H1 (cell line): ENCODE results near the gene DRP2.

ENCODE experiments used
- CTCF ChIP-seq, 3 experiments: IDR thresholded peaks; 1 replicate in 2 of 3; 2 replicates in 1 of 3; pipeline versions ENCODE4 v1.5.1 to v1.6.1; 2011; ENCODE audit warnings: low read length in 3 of 3, mild to moderate bottlenecking in 3 of 3, inconsistent platforms in 2 of 3, low read depth in 1 of 3, moderate library complexity in 1 of 3; ENCODE audit not compliant: insufficient read depth in 1 of 3; ENCODE audit errors: control extremely low read depth in 1 of 3
- EGR1 ChIP-seq: IDR thresholded peaks from 2 replicates; pipeline ENCODE4 v1.6.1; 2011; ENCODE audit warnings: low read depth, low read length, borderline replicate concordance
- FOSL1 ChIP-seq: IDR thresholded peaks from 2 replicates; pipeline ENCODE4 v1.6.1; 2011; ENCODE audit warnings: mild to moderate bottlenecking, low read depth, low read length, moderate library complexity; ENCODE audit not compliant: insufficient read depth
- GABPA ChIP-seq: IDR thresholded peaks from 2 replicates; pipeline ENCODE4 v1.6.1; 2011; ENCODE audit warnings: mild to moderate bottlenecking, low read length, moderate library complexity, borderline replicate concordance; ENCODE audit not compliant: insufficient read depth
- JUN ChIP-seq: IDR thresholded peaks from 2 replicates; pipeline ENCODE4 v1.6.1; 2011; ENCODE audit warnings: low read depth, mild to moderate bottlenecking, improper control_type of control experiment, low read length
- KDM5A ChIP-seq: fragments of 200-600 bp; IDR thresholded peaks from 2 replicates; pipeline ENCODE4 v1.7.1; 2012; ENCODE audit warnings: mild to moderate bottlenecking, low read length, inconsistent platforms, mixed read lengths
- POLR2A ChIP-seq, 2 experiments: IDR thresholded peaks; 1 replicate in 1 of 2; 2 replicates in 1 of 2; pipeline ENCODE4 v1.6.1; 2011; ENCODE audit warnings: low read depth in 2 of 2, low read length in 2 of 2, mild to moderate bottlenecking in 2 of 2; ENCODE audit errors: control extremely low read depth in 1 of 2
- SP2 ChIP-seq: IDR thresholded peaks from 2 replicates; pipeline ENCODE4 v1.6.1; 2012; ENCODE audit warnings: mild to moderate bottlenecking, low read length, inconsistent platforms

GRCh38 chrX:101232316-101232715 is 12.7 kb downstream of the DRP2 start:
- TF ChIP-seq POLR2A (IDR thresholded peaks at IDR 0.05; ENCODE audit: control extremely low read depth in 1 of 2, low read depth in 2 of 2, low read length in 2 of 2) (no peak), GABPA (no peak), FOSL1 (no peak), KDM5A (no peak), CTCF (IDR thresholded peaks at IDR 0.05; ENCODE audit: control extremely low read depth in 1 of 3, insufficient read depth in 1 of 3, low read depth in 1 of 3, low read length in 3 of 3) (no peak), SP2 (no peak), EGR1 (no peak), JUN (no peak)
